GM12891 (cell line): ENCODE measurements around the gene YY1.

Experiments used
- POLR2A ChIP-seq: IDR thresholded peaks from 2 replicates; pipeline ENCODE4 v1.6.1; 2011; ENCODE audit warnings: low read depth, low read length, control low read depth
- POLR2AphosphoS5 ChIP-seq: IDR thresholded peaks from 2 replicates; pipeline ENCODE4 v1.6.1; 2011; ENCODE audit warnings: low read depth, low read length, control low read depth
- TAF1 ChIP-seq: IDR thresholded peaks from 2 replicates; pipeline ENCODE4 v1.6.1; 2011; ENCODE audit warnings: low read depth, low read length, control low read depth

DNA sequence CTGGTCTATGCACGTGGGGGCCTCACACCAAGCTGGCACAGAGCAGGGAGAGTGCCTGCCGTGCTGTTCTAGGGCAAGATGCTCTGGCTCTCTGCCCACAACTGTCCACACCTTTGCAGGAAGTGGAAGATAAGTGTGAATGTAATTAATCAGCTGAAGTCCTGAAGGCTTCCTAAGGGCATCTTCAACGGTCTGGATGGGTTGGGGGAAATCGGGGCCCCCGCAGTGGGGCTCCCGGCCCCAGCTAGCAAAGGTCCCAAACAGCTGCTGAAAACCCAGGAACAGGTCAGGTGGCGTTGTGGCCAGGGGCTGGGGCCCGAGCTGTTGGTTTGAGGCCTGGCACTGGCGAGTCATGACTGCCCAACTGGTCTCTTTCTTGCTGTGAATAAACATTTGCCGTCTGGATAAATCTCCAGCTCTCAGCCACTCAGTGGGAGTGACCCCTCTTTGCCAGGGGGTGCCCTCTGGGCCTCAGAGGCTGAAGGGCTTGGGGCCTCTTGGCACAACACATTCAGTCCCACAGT lies 74.0 kb downstream of the YY1 start:
- no peak for TF ChIP-seq POLR2A
- TF ChIP-seq TAF1: no peak
- TF ChIP-seq POLR2AphosphoS5: no peak
